Measurements from ENCODE around the gene ASCC2.

The ASCC2 gene

GRCh38 chr22:29817724-29818123, 20.4 kb downstream of the ASCC2 start:
- no peak for DNase-seq (ENCODE audit: low read depth in 3 of 3)

GRCh38 chr22:29816980-29817379, 21.1 kb downstream of the ASCC2 start:
- no peak for DNase-seq (ENCODE audit: low read depth in 3 of 3)

- no peak for DNase-seq (ENCODE audit: low read depth in 3 of 3)
Measured at GRCh38 chr22:29816539-29816938, 21.5 kb downstream of the ASCC2 start.

- no peak for DNase-seq (ENCODE audit: low read depth in 3 of 3)
Measured at GRCh38 chr22:29816128-29816527, 21.9 kb downstream of the ASCC2 start.

- DNase-seq (ENCODE audit: low read depth in 3 of 3), result no peak
Measured at GRCh38 chr22:29815580-29815979, 22.5 kb downstream of the ASCC2 start.

- no peak for DNase-seq (ENCODE audit: low read depth in 3 of 3)
Measured at GRCh38 chr22:29814003-29814402, 24.1 kb downstream of the ASCC2 start.

- no peak for DNase-seq (ENCODE audit: low read depth in 3 of 3)
Measured at GRCh38 chr22:29813563-29813962, 24.5 kb downstream of the ASCC2 start.

GRCh38 chr22:29813126-29813525, 24.9 kb downstream of the ASCC2 start:
- no peak for DNase-seq (ENCODE audit: low read depth in 3 of 3)

GRCh38 chr22:29811377-29811776, 26.7 kb downstream of the ASCC2 start:
- no peak for DNase-seq (ENCODE audit: low read depth in 3 of 3)

GRCh38 chr22:29810216-29810615, 27.9 kb downstream of the ASCC2 start:
- no peak for DNase-seq (ENCODE audit: low read depth in 3 of 3)

GRCh38 chr22:29806196-29806595, 31.9 kb downstream of the ASCC2 start:
- no peak for DNase-seq (ENCODE audit: low read depth in 3 of 3)

GRCh38 chr22:29804985-29805384, 33.1 kb downstream of the ASCC2 start:
- no peak for DNase-seq (ENCODE audit: low read depth in 3 of 3)

- DNase-seq (ENCODE audit: low read depth in 3 of 3), result no peak
Measured at GRCh38 chr22:29803190-29803589, 34.9 kb downstream of the ASCC2 start.

GRCh38 chr22:29801796-29802195, 36.3 kb downstream of the ASCC2 start:
- DNase-seq (ENCODE audit: low read depth in 3 of 3), result no peak

GRCh38 chr22:29801153-29801552, 36.9 kb downstream of the ASCC2 start:
- DNase-seq (ENCODE audit: low read depth in 3 of 3), result no peak

- DNase-seq (ENCODE audit: low read depth in 3 of 3), result no peak
Measured at GRCh38 chr22:29799217-29799680, 38.8 kb downstream of the ASCC2 start.

- no peak for DNase-seq (ENCODE audit: low read depth in 3 of 3)
Measured at GRCh38 chr22:29798801-29799200, 39.3 kb downstream of the ASCC2 start.

- no peak for DNase-seq (ENCODE audit: low read depth in 3 of 3)
Measured at GRCh38 chr22:29798318-29798717, 39.8 kb downstream of the ASCC2 start.

GRCh38 chr22:29797351-29797750, 40.7 kb downstream of the ASCC2 start:
- no peak for DNase-seq (ENCODE audit: low read depth in 3 of 3)

- DNase-seq (ENCODE audit: low read depth in 3 of 3), result no peak
Measured at GRCh38 chr22:29795663-29796062, 42.4 kb downstream of the ASCC2 start.

GRCh38 chr22:29793396-29793795, 44.7 kb downstream of the ASCC2 start:
- no peak for DNase-seq (ENCODE audit: low read depth in 3 of 3)

GRCh38 chr22:29790061-29790460, 48.0 kb downstream of the ASCC2 start:
- no peak for DNase-seq (ENCODE audit: low read depth in 3 of 3)

GRCh38 chr22:29788339-29789279, 49.5 kb downstream of the ASCC2 start:
- no peak for DNase-seq (ENCODE audit: low read depth in 3 of 3)

Data from stimulated activated CD4-positive, alpha-beta T cell treated with anti-CD3 and anti-CD28 coated beads, TNF-alpha, amount 100 ng/mL, for 24 hours (primary cell).